GM04504 (cell line): ENCODE data around the gene FAM131A.

ENCODE experiments used
- DNase-seq: peaks from one replicate; pipeline ENCODE4 v3.0.0-alpha.2; 2012; ENCODE audit warnings: low read depth

Gene FAM131A

GRCh38 chr3:184316792-184317191, 20.6 kb upstream of the FAM131A start:
- DNase-seq: no peak

GRCh38 chr3:184317201-184317600, 20.2 kb upstream of the FAM131A start:
- DNase-seq: no peak

- DNase-seq: peak; percentile 97
Measured at GRCh38 chr3:184320104-184320445, 17.3 kb upstream of the FAM131A start.

- no peak for DNase-seq
Measured at GRCh38 chr3:184321666-184322065, 15.7 kb upstream of the FAM131A start.

- DNase-seq: no peak
Measured at GRCh38 chr3:184322731-184323487, 14.5 kb upstream of the FAM131A start.

- DNase-seq: no peak
Measured at GRCh38 chr3:184323696-184324095, 13.7 kb upstream of the FAM131A start.

GRCh38 chr3:184325269-184325668, 12.1 kb upstream of the FAM131A start:
- DNase-seq: no peak

GRCh38 chr3:184325715-184326369, 11.6 kb upstream of the FAM131A start:
- DNase-seq: no peak

- no peak for DNase-seq
Measured at GRCh38 chr3:184327171-184327570, 10.2 kb upstream of the FAM131A start.

GRCh38 chr3:184328516-184328915, 8.9 kb upstream of the FAM131A start:
- DNase-seq: no peak

GRCh38 chr3:184332370-184333090, 4.9 kb upstream of the FAM131A start:
- peak; percentile 76 for DNase-seq

GRCh38 chr3:184333190-184333589, 4.2 kb upstream of the FAM131A start:
- DNase-seq: no peak

GRCh38 chr3:184333700-184334099, 3.7 kb upstream of the FAM131A start:
- no peak for DNase-seq

- DNase-seq: no peak
Measured at GRCh38 chr3:184334470-184335158, 2.8 kb upstream of the FAM131A start.

- DNase-seq: no peak
Measured at GRCh38 chr3:184335291-184335660, 2.1 kb upstream of the FAM131A start.

GRCh38 chr3:184335661-184336546, 1.5 kb upstream of the FAM131A start:
- no peak for DNase-seq

- no peak for DNase-seq
Measured at GRCh38 chr3:184336547-184337398, 627 bp upstream of the FAM131A start.

- no peak for DNase-seq
Measured at GRCh38 chr3:184337981-184338380, 581 bp downstream of the FAM131A start.

GRCh38 chr3:184338511-184338945, 1.1 kb downstream of the FAM131A start:
- no peak for DNase-seq

- no peak for DNase-seq
Measured at GRCh38 chr3:184339001-184339400, 1.6 kb downstream of the FAM131A start.
